Measurements from ENCODE around the gene ANKAR.

- TF ChIP-seq JUND (IDR thresholded peaks at IDR 0.05) = no peak
- TF ChIP-seq CTCF (IDR thresholded peaks at IDR 0.05 in 2 of 3, conservative IDR thresholded peaks at IDR 0.05 in 1 of 3; ENCODE audit: borderline replicate concordance in 1 of 3, insufficient read depth in 1 of 3, low read depth in 2 of 3, low read length in 2 of 3) = no peak
- no peak for TF ChIP-seq POLR2A (IDR thresholded peaks at IDR 0.05; ENCODE audit: borderline replicate concordance, extremely low read depth, insufficient read depth, insufficient read length)
- no peak for TF ChIP-seq POLR2AphosphoS5 (IDR thresholded peaks at IDR 0.05; ENCODE audit: low read depth, low read length)
- TF ChIP-seq EGR1 (IDR thresholded peaks at IDR 0.05; ENCODE audit: low read depth) = no peak
- TF ChIP-seq ZNF274 (IDR thresholded peaks at IDR 0.05; ENCODE audit: low read depth, low read length) = no peak
- TF ChIP-seq ELF1 (IDR thresholded peaks at IDR 0.05; ENCODE audit: borderline replicate concordance, low read depth) = no peak
Measured at GRCh38 chr2:189660803-189661147, 13.7 kb upstream of the ANKAR start.
